Measurements from ENCODE around the gene SERINC5. TPM values are rescaled to one million over a fixed set of nuclear protein-coding genes. Genes with fewer than 3 reads are reported as not detected.
A peak's percentile ranks its signal among the peaks of the same experiment; 100 is the strongest.

Gene SERINC5
- total and polyA plus RNA-seq, 8 donors, result 36.7 to 80.7 (median 47.1) TPM

DNA sequence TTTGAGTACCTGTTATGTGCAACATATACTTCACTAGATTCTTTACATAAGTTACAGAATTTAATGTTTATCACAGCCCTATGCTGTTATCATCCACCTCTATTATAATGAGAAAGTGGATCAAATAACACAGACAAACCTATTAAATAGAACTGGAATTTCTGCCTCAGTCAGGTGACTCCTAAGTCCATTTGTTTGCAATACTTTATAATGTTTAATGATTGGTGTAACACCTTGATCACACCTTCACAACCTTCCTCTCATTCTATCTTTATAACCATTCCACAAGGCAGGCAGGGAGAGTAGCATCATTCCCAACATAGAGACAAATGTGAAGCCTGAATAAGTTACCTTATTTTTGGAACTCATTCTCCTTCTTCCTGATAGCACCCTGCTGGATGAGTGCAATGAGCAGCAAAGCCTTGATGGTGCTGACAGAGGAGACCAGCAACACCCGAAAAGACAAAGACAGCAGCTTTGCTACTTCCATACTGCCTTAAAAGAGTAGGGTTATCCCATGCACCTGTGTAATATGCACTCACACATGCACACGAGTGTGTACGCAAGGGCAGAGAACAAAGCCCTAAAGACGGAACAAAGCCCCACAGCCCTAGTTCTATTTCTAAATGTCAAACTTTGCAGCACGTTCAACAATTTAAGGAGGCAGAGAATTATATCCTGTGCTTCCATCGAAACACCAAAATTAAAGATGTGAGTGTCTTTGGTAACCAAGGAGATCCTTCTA lies 30.5 kb downstream of the SERINC5 start:
- no peak overlapping the region for H3K27ac ChIP-seq
- no peaks in the 10 kb centered on the region for H3K36me3 ChIP-seq
- TF ChIP-seq, protein P1, sequence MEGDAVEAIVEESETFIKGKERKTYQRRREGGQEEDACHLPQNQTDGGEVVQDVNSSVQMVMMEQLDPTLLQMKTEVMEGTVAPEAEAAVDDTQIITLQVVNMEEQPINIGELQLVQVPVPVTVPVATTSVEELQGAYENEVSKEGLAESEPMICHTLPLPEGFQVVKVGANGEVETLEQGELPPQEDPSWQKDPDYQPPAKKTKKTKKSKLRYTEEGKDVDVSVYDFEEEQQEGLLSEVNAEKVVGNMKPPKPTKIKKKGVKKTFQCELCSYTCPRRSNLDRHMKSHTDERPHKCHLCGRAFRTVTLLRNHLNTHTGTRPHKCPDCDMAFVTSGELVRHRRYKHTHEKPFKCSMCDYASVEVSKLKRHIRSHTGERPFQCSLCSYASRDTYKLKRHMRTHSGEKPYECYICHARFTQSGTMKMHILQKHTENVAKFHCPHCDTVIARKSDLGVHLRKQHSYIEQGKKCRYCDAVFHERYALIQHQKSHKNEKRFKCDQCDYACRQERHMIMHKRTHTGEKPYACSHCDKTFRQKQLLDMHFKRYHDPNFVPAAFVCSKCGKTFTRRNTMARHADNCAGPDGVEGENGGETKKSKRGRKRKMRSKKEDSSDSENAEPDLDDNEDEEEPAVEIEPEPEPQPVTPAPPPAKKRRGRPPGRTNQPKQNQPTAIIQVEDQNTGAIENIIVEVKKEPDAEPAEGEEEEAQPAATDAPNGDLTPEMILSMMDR (IDR thresholded peaks at IDR 0.05), result no peak
- H3K27me3 ChIP-seq, result no peaks in the 10 kb centered on the region
- no peak overlapping the region for H3K4me3 ChIP-seq
- DNase-seq, result no peak
- no peak for ATAC-seq
- intact Hi-C loops (cut with DNase I), result no loop called here
- H3K4me1 ChIP-seq, result peaks cover 5 to 9% of the 10 kb centered on the region in 2 donors
- no peaks in the 10 kb centered on the region for H3K9me3 ChIP-seq

DNA sequence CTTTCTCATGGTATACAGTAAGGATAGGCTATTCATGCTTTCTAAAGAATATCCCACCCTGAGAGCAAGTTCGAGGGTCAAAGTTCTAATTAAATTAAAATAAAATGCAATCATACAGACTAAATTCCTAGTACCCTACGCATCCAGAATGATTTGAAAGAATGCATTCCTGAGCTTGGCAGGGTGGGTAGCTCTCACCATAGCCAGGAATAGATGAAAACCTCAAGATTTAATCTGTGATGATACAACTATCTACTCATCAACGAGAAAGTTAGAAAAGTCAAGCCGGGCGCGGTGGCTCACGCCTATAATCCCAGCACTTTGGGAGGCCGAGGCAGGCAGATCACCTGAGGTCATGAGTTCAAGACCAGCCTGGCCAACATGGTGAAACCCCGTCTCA lies 32.3 kb downstream of the SERINC5 start:
- intact Hi-C loops (cut with DNase I), result no loop called here
- peaks cover 0 to 9% of the 10 kb centered on the region in 2 donors for H3K4me1 ChIP-seq

DNA sequence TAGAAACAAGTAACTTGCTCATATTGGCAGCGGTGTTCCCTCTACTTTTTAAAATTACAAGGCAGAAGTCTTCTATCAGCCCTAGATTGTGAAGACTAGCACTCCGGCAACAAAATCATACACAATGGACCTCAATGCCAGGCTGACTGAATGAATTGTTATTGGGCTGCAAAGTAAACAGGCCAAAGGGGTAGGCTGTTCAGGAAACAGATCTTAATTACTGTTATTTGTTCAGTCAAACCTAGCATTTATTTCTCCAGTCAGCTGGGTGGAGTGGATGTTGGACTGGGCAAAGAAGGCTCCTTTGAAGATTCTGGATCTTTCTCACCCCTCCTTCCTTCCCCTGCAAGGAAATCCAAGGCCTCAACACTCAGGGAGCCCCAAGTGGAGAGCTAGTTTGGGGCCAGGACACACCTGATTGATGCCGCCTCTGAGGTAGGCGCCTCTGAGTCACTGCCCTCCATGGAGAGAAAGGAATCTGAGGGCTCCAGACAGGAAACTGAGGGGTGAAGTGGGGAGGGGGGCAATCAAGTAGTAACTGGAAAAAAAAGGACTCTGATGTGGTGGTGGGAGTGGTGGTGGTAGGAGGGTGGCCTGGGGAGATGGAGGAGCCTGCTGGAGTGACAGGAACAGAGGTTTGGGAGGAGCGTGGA lies 35.5 kb downstream of the SERINC5 start:
- intact Hi-C loops (cut with DNase I), result no loop called here
- H3K36me3 ChIP-seq, result no peaks in the 10 kb centered on the region
- no peak overlapping the region for H3K4me3 ChIP-seq
- TF ChIP-seq, protein P1 (IDR thresholded peaks at IDR 0.05), result no peak
- H3K9me3 ChIP-seq, result no peaks in the 10 kb centered on the region
- H3K4me1 ChIP-seq, result peaks cover 15 to 25% of the 10 kb centered on the region in 2 donors
- ATAC-seq (no peak), DNase-seq (no peak)
- H3K27ac ChIP-seq, result no peak overlapping the region
- no peaks in the 10 kb centered on the region for H3K27me3 ChIP-seq

More for the DNA sequence above, 32.3 kb downstream of the SERINC5 start:
- no peaks in the 10 kb centered on the region for H3K9me3 ChIP-seq
- no peak overlapping the region for H3K4me3 ChIP-seq
- H3K27me3 ChIP-seq, result no peaks in the 10 kb centered on the region
- TF ChIP-seq, protein P1 (IDR thresholded peaks at IDR 0.05), result no peak
- DNase-seq, result no peak
- no peaks in the 10 kb centered on the region for H3K36me3 ChIP-seq
- no peak for ATAC-seq
- no peak overlapping the region for H3K27ac ChIP-seq

DNA sequence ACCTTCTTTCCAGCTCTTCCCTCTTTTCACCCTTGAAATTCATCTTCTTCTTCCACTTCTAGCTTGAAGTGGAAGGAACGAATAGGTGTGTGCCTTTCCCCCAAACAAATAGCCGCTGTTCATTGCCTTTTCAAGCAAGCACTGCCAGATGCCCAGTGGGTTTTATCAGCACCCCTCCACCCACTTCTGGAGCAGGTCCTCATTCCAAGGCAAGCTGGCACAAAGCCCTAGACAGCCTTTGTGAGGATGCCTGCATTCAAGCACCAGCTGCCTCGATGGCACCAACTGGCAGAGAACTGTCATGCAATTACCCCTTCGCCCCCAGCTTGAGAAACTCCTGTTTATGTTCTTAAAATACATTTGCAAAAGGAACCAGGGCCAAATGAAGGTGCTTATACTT lies 36.5 kb downstream of the SERINC5 start:
- H3K4me3 ChIP-seq, result no peak overlapping the region
- no peaks in the 10 kb centered on the region for H3K27me3 ChIP-seq
- TF ChIP-seq, protein P1 (IDR thresholded peaks at IDR 0.05), result no peak
- ATAC-seq, result no peak
- no peak overlapping the region for H3K27ac ChIP-seq
- intact Hi-C loops (cut with DNase I), result no loop called here
- no peak for DNase-seq
- peaks cover 15 to 27% of the 10 kb centered on the region in 2 donors for H3K4me1 ChIP-seq
- no peaks in the 10 kb centered on the region for H3K9me3 ChIP-seq
- no peaks in the 10 kb centered on the region for H3K36me3 ChIP-seq

DNA sequence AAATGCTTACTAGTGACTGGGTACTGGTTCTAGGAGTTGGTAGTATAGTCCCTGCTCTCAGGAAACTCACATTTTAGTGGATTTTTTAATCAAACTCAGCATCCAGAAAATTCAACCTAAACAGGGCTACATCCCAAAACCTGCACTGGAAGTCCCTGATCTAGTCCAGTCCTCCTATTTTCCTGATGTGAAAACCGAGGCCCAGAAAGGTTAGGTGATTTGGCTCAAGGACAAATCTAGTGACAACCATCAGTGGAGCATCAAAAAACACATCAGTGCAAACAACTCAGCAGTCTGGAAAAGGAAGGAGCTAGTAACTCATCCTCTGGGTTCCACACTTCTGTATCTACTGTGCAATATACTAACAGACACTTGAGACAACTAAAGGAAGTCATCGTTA lies 38.2 kb downstream of the SERINC5 start:
- Histone ChIP-seq H3K27me3 (no peaks in the 10 kb centered on the region), H3K9me3 (no peaks in the 10 kb centered on the region), H3K4me3 (no peak overlapping the region), H3K36me3 (no peaks in the 10 kb centered on the region), H3K4me1 (peaks cover 21 to 42% of the 10 kb centered on the region in 2 donors), H3K27ac (peak overlapping the region; percentile 4 to 11)
- intact Hi-C loops (cut with DNase I), result no loop called here
- no peak for DNase-seq
- no peak for ATAC-seq
- TF ChIP-seq, protein P1 (IDR thresholded peaks at IDR 0.05), result no peak

All from left lung (tissue), 10 donors.